HG03135 (cell line): Measurements from ENCODE around the gene GALNT10.

Source experiments
- ATAC-seq: cut with Tn5 transposase; IDR thresholded peaks from one replicate; pipeline ENCODE4 v1.9.1; 2021; ENCODE audit warnings: mild to moderate bottlenecking, moderate library complexity; ENCODE audit not compliant: unreplicated experiment

The GALNT10 gene

GRCh38 chr5:154230526-154230925 is 40.0 kb downstream of the GALNT10 start:
- no peak for ATAC-seq

GRCh38 chr5:154234551-154234950 is 44.0 kb downstream of the GALNT10 start:
- no peak for ATAC-seq

- ATAC-seq = no peak
Measured at GRCh38 chr5:154236011-154236410, 45.5 kb downstream of the GALNT10 start.

DNA sequence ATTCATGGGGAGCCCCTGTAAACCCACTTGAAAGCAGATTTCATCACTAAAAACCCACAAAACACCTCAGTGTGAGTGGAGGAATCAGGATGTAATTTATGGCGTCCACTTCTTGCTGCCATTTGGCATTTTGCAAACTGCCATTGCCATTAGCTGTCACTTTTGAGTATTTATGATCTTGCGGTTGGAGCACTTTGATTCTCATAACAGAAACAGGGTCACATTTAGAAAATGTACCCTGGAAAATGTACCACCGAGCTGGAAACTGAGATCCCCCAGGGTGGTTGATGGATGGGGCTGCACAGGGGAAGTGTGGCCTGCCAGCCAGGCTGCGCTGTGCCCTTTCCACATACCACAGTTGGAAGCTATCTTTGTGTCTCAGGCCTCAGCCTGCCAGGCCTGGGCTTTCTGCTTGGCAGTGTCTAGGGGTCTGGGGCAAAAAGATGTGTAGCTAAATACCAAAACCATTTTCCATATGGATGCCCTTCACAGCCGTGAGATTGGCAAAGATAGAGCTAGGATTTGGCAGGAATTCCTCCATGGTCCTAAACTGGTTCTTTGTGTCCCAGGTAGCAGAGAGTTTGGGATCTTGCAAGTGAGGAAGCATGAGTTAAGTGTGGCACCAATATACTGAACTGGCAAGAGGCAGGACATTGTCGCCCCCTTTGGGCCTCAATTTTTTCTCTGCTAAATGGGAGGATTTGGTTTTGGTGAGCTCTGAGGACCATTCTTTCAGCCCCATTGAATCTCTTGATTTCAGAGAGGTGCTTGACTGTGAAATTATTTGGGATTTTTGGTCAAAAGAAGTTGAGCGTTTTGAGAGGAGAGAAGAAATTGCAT is 46.2 kb downstream of the GALNT10 start:
- no peak for ATAC-seq

- ATAC-seq = no peak
Measured at GRCh38 chr5:154237376-154237743, 46.8 kb downstream of the GALNT10 start.

DNA sequence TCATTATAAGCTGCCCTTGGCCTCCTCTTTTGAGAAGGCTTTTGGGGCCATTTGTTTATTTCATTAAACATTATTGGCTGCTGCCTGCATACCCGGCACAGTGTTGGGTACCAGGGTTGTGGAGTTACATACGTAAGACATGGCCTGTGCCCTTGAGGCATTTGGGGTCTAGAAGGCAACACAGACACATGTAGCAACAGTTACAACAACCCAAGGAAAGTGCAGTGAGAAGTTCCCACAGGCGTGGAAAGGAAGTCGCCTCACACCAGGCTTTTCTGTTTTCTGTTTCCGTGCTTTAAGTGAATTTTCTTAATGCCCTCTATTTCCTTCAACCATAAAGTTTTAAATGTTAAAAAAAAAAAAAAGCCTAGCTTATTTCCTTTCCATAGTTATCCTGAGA is 47.4 kb downstream of the GALNT10 start:
- ATAC-seq = no peak

DNA sequence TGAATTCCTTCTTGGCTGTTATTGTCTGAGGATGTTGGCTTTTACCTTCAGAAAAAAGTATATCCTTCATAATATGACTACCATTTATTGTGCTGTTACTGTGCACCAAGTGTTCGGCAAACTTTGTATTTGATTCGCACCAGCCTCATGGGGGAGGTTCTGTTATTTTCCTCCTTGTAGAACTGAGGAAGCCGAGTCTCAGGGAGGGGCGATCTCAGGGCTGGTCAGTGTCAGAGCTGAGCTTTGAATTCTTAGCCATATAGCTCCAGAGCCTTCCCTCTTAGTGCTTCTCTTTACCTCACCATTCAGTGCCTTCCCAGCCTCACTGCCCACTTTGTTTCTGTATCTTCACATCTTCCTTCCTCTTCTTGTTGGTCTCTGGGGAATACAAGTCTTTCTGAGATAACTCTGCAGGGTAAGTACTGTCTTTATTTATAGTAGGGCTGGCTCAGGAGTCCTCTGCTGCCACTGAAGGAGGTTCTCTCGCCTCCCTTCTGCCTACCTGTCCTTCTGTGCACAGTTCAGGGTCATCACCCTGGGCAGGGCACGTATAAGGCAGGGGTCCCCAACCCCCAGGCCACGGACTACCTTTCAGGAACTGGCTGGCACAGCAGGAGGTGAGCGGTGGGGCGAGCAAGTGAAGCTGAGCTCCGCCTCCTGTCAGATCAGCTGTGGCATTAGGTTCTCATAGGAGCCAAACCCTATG is 48.4 kb downstream of the GALNT10 start:
- ATAC-seq = peak; percentile 59

DNA sequence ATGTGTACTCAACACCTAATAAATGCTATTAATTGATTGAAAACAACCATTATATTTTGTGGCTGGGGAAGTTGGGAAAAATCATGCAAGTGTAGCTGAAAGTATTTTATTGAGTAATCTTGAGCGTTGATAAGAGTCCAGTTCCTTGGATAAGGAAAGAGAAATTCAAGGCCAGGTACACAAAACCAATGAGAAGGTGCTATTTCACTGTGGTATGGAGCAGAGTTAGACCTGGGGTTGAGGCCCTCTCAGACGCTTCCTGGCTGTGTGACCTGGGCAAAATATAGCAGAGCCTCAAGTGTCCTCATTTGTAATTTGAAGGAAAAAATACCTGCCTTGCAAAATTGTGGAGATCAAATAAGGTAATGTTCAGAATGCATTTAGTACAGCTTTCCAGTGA is 50.1 kb downstream of the GALNT10 start:
- no peak for ATAC-seq

DNA sequence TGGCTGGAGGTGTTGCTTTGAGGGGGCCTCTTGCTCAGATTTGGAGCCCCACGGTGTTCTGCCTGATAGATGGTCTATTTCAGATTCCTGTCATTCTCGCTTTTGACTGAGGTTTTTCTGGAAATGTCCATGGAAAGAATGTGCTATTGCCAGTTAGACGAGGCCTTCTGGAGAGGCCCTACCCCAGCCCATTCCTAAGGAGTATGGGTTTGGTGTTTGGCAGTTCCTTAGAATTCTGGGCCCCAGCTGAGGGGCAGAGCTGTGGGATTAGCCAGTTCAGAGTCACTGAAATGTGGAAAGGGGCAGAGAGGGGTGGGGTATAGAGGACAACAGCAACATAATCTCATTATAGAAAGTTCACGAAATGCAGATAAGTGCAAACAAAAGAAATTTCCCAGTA is 50.5 kb downstream of the GALNT10 start:
- no peak for ATAC-seq

DNA sequence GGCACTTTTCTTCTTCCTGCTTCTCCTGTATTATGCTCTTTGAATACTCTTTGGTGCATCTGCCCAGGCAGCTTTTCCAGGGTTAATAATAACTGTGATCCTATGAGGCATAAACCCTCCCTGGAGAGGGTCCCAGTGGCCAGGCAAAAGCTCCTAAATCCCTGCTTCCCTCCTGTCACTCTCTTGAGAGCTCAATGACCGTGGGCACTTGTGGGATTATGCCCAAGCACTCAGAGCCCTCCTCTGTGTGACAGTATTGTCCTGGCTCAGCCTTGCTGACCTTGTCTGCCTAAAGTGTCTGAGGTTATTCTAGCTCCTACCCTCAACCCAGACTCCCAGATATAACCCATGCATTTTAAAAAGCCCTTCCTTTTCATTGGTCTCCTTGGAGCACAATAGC is 51.9 kb downstream of the GALNT10 start:
- ATAC-seq = no peak

DNA sequence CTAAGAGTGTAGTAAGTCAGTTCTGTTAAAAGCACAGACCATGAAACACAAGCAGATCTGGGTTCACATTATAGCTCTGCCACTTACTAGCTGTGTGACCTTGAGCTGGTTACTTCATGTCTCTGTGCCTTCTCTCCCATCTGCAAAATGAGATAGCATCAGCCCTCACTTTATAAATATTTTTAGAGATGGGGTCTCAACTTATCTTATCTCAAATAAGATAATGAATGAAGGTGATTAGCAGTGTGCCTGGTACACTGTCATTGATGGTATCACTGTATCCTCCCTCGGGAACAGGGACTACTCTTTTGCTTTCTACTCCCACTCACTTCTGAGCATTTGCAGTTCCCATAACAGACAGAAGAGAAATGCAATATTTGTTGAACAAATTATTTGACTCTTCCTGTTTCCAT is 52.4 kb downstream of the GALNT10 start:
- ATAC-seq = peak; percentile 60

- no peak for ATAC-seq
Measured at GRCh38 chr5:154243736-154244135, 53.2 kb downstream of the GALNT10 start.

DNA sequence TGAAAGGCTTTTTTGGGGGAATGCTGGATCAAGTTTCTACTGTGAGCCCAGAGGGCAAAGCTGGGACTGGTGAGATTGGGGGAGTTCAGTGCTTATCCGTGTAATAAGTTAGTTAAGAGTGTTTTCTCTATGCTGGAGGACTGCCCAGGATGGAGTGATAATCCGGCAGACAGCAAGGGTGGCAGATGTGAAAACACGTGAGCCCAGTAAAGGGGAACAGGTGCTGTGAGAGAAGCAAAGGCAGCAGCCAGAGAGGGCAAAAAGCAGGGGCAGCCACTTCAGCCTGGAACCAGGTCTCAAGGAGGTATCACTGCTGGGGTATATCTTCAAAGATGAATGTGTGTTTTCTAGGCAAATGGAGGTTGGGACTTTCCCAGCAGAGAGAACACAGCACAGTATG is 53.9 kb downstream of the GALNT10 start:
- ATAC-seq = no peak

GRCh38 chr5:154248691-154249090 is 58.2 kb downstream of the GALNT10 start:
- ATAC-seq = no peak

- ATAC-seq = no peak
Measured at GRCh38 chr5:154249826-154250225, 59.3 kb downstream of the GALNT10 start.

GRCh38 chr5:154251529-154251928 is 61.0 kb downstream of the GALNT10 start:
- ATAC-seq = no peak

- no peak for ATAC-seq
Measured at GRCh38 chr5:154253807-154254206, 63.3 kb downstream of the GALNT10 start.

DNA sequence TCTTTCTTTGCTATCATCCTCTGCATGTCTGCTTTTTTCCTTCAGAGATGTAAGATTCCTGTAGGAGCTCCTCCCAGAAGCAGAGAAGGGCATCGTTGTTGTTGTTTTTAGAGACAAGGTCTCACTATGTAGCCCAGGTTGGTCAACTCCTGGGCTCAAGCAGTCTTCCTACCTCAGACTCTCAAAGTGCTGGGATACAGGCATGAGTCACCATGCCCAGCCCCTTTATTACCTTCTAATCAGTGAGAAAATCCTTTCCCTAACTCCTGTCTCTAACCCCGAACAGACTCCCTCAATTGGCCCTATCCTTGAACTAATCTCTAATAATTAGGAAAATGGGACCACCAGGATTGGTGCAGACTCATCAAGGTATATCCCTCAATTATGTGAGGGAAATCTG is 64.4 kb downstream of the GALNT10 start:
- no peak for ATAC-seq

DNA sequence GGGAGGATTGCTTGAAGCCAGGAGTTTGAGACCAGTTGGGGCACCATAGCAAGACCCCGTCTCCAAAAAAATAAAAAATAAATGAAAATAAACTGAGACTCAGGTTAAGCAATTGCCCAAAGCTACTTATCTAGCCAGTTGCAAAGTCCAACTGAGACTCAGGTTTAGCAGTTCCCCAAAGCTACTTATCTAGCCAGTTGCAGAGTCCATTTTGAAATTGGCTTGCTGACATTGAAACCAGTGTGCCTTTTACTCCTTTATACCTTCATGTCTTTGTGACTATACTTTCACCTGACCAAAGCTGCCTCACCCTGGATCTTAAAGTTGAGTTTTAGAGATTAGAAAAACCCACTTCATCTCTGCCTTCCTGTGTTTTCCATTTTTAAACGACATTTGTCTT is 66.5 kb downstream of the GALNT10 start:
- ATAC-seq = no peak

DNA sequence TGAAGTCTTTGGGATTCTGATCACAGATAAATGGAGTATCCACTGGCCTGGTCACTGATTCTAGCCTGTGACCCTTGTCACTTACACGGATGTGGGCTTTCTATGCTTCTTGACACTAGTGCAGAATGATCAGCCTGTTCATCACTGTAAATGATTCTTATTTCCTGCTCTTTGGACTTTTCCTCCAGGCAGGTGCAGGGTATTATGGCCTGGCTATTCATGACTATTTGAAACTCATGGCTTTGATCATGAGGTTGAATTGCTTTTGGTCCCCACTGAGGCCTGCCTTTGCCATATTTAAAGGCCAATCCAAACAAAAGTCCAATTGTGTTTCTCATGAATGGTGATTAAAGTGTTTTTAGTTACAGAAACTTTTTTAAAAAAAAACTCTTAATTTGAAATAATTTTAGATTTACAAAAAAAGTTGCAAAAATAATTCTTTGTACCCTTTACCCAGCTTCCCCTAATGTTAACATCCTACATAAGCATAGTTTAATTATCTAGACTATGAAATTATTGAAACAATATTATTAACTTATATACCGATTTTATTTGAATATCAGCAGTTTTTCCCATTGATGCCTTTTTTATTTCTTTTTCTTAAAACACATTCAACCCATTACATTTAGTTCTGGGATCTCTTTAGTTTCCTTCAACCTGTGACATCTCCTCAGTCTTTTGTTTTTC is 68.1 kb downstream of the GALNT10 start:
- ATAC-seq = no peak

GRCh38 chr5:154260224-154260927 is 69.8 kb downstream of the GALNT10 start:
- no peak for ATAC-seq
